ENCODE results near the gene NT5C1B.

The NT5C1B gene

DNA sequence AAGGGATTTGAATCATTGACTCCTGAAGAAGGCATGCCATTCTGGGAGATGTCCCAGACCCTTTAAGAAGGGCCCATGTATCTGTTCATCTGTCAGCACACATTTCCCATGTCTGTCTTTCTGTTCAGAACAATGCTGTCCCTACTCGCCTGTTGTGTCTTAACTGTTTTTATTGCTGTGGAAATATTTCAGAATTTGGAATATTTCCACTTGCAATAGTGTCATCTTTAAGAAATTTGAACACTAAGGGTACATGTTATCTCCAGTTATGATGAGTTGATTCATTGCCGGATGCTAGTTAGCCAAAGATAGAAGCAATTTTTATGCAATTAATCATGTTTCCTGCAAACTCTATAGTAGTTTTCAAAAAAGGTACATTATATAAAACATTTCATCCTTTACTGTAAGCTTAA lies 36.9 kb upstream of the NT5C1B start:
- H3K4me3 ChIP-seq (ENCODE audit: low read length) = no peak overlapping the region
- TF ChIP-seq, protein P1, sequence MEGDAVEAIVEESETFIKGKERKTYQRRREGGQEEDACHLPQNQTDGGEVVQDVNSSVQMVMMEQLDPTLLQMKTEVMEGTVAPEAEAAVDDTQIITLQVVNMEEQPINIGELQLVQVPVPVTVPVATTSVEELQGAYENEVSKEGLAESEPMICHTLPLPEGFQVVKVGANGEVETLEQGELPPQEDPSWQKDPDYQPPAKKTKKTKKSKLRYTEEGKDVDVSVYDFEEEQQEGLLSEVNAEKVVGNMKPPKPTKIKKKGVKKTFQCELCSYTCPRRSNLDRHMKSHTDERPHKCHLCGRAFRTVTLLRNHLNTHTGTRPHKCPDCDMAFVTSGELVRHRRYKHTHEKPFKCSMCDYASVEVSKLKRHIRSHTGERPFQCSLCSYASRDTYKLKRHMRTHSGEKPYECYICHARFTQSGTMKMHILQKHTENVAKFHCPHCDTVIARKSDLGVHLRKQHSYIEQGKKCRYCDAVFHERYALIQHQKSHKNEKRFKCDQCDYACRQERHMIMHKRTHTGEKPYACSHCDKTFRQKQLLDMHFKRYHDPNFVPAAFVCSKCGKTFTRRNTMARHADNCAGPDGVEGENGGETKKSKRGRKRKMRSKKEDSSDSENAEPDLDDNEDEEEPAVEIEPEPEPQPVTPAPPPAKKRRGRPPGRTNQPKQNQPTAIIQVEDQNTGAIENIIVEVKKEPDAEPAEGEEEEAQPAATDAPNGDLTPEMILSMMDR (conservative IDR thresholded peaks at IDR 0.05; ENCODE audit: low read length) = no peak
- peak; percentile 71 for DNase-seq (ENCODE audit: low read depth)

DNA sequence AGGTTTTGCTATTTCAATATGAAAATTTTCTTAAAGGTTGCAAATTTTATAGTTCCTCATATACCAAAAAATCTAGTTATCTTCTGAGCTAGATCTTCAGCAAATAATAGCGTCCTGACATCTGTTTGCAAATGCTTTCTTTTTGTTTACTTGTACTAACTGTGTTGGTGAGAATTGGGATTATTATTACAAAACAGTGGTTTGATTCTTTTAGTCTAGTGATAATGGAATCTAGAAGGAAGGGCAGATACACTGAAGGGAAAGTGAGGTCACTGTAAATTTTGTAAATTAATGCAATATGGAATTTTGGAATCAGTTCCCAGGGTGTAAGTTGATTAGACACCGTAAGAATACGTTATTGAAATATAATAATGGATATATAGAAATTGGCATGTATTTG lies 36.2 kb upstream of the NT5C1B start:
- no peak overlapping the region for H3K4me3 ChIP-seq (ENCODE audit: low read length)
- TF ChIP-seq, protein P1 (conservative IDR thresholded peaks at IDR 0.05; ENCODE audit: low read length) = no peak
- DNase-seq (ENCODE audit: low read depth) = no peak

DNA sequence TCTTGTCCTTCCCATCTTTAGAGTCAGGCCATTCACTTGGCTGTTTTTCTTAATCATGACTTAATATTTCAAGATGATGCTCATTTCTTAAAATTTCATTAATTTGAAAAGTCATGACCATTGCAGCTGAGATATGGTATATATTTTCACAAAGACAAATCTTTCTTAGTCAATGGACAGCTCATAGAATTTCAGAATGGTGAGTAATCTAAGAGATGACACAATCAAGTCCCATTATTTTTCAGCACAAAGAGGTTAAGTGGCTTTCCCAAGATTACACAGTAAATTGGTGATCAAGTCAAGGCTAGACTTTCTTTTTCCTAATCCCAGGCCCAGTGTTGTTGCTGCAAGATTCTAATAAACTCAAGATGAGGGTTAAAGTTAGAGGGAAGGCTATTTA lies 34.4 kb upstream of the NT5C1B start:
- DNase-seq (ENCODE audit: low read depth) = peak; percentile 67
- TF ChIP-seq, protein P1 (conservative IDR thresholded peaks at IDR 0.05; ENCODE audit: low read length) = no peak
- H3K4me3 ChIP-seq (ENCODE audit: low read length) = no peak overlapping the region

DNA sequence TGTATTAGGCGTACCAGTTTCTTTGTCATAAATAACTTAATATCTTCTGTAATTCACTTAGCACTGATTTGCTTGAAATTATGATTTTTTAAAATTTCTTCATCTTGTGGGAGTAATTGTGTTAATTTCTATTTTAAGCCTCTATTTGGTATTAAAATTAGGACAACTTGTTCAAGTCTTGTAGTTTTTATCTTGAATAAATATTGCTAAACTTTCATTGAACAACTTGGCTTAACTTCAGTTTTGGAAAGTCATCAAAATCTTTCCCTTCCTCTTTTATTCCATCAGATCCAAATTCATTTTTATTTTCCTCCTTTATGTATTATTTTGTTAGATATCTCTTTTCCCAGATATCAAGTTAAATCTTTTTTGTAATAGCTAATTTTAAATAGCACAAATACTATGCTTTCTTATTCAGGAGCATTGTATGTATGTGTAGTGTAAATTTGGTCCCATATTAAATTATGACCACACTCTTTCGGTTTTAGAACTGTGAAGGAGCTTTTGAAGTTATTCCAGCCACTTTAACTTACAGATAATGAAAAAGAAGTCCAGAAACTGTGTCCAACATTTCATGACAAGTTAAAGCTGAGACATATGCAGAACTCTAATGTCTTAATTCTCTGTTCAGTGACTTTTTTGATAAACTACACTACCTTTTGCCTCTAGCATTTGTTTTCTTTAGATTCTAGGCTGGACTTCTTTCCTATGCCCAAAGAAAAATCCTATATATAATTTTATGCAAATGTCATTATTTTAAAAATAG lies 31.7 kb upstream of the NT5C1B start:
- TF ChIP-seq, protein P1 (conservative IDR thresholded peaks at IDR 0.05; ENCODE audit: low read length) = no peak
- DNase-seq (ENCODE audit: low read depth) = no peak
- no peak overlapping the region for H3K4me3 ChIP-seq (ENCODE audit: low read length)

DNA sequence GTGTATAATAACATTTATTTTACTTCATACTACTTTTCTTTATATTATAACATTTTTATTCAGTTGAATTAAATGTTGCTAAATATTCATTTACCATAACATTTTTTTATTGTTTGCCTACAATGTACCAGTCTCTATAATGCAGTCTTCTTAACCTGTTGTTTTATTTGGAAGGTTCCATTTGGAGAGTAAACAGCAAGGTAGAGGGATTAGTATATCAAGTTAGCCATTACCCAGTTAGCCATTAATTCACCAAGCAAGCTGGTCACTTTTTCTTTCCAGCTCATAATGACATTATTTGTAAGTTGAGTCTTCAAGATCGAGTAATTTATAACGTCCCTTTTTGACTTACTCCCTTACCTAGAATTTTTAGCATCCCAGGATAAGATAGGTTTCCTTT lies 29.7 kb upstream of the NT5C1B start:
- no peak for DNase-seq (ENCODE audit: low read depth)
- TF ChIP-seq, protein P1 (conservative IDR thresholded peaks at IDR 0.05; ENCODE audit: low read length) = no peak
- no peak overlapping the region for H3K4me3 ChIP-seq (ENCODE audit: low read length)

DNA sequence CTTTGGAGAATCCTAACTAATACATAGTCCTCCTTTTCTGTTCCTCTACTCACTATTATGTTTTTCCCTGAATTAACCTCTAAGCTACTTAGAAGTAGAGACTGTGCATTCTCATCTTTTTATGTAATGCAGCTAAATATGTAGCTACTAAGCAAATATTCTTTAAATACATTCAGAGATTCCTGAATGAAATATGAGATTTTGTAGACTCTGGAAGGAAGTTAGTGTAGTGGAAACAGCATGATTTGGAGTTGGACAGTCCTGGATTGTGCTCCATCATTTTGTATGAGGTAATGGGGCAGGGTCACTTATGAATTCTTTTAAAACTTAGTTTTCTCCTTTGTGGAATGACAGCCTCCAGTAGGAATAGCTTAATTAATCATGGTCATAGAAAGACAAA lies 24.7 kb upstream of the NT5C1B start:
- no peak overlapping the region for H3K4me3 ChIP-seq (ENCODE audit: low read length)
- TF ChIP-seq, protein P1 (conservative IDR thresholded peaks at IDR 0.05; ENCODE audit: low read length) = no peak
- DNase-seq (ENCODE audit: low read depth) = no peak

DNA sequence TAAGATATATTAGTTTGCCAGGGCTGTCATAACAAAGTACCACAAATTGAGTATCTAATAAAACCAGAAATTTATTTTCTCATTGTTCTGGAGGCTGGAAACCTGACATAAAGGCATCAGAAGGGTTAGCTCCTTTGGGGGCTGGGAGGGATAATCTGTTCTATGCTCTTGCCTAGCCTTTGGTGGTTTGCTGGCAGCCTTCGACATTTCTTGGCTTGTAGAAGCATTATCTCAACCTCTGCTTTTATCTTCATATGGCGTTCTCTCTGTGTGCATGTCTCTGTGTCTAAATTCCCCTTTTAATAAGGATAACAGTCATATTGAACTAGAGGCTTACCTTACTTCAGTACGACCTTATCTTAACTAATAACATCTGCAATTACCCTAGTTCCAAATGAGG lies 22.8 kb upstream of the NT5C1B start:
- TF ChIP-seq, protein P1 (conservative IDR thresholded peaks at IDR 0.05; ENCODE audit: low read length) = no peak
- no peak for DNase-seq (ENCODE audit: low read depth)
- H3K4me3 ChIP-seq (ENCODE audit: low read length) = no peak overlapping the region
